Stimulated activated CD4-positive, alpha-beta T cell treated with anti-CD3 and anti-CD28 coated beads, Interleukin-2, amount 100 ng/mL, for 24 hours (primary cell): Measurements from ENCODE around the gene CERS4.
A peak's percentile ranks its signal among the peaks of the same experiment; 100 is the strongest.
"Not testable (repeated sequence)": the region's sequence is repeated elsewhere in the genome, so short reads cannot be mapped to it uniquely, and the experiment has no call there.

ENCODE experiments used
- DNase-seq, 2 donors: peaks; one replicate each; pipeline ENCODE4 v3.0.0-alpha.2; 2020

Gene CERS4

GRCh38 chr19:8210421-8211101, 1.4 kb downstream of the CERS4 start:
- no peak for DNase-seq

DNA sequence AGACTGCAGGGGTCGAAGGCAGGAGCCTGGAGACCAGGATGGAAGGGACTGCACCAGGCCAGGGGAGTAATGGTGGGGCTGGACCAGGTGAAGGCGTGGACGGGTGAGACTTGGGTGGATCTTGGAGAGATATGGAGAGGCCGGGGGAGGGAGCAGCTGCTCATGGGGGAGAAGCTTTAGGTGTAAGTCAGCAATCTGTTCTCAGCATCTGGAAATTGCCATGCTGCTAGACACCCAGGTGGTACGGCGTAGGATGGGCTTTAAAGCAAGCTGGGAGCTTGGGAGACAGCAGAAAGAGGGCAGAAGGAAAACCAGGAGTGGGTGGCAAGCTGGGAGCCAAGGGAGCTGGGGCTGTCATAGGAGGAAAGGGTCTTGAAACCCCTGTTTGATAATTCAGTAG, 3.0 kb downstream of the CERS4 start:
- no peak for DNase-seq

DNA sequence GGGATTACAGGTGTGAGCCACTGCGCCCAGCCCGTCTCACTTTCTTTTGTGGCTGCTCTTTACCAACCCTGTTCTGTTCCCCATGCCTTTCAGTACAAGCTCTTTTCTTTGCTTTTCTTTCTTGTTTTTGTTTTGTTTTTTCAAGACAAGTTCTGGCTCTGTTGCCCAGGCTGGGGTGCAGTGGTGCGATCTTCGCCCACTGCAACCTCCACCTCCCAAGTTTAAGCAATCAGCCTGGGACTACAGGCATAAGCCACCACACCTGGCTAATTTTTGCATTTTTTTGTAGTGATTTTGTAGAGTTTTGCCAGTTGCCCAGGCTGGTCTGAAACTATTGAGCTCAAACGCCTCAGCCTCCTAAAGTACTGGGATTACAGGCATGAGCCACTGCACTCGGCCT, 3.7 kb downstream of the CERS4 start:
- no peak for DNase-seq

- no peak for DNase-seq
Measured at GRCh38 chr19:8213827-8214672, 4.9 kb downstream of the CERS4 start.

DNA sequence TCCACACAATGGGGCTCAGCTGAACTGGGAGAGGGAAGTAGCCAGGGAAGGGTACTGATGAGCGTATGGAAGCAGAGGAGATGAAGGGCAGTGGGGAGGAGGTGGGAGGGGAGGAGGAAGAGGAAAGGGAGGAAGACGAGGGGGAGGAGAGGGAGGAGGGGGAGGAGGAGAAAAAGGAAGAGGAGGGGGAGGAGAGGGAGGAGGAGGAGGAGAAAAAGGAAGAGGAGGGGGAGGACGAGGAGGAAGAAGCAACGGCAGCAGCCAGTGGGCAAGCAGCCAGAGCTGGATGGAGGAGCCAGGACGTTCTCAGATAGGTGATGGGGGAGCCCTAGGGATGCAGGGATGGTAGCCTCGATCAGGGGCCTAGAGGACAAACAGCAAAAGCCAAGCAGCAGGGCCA, 5.6 kb downstream of the CERS4 start:
- no peak for DNase-seq

DNA sequence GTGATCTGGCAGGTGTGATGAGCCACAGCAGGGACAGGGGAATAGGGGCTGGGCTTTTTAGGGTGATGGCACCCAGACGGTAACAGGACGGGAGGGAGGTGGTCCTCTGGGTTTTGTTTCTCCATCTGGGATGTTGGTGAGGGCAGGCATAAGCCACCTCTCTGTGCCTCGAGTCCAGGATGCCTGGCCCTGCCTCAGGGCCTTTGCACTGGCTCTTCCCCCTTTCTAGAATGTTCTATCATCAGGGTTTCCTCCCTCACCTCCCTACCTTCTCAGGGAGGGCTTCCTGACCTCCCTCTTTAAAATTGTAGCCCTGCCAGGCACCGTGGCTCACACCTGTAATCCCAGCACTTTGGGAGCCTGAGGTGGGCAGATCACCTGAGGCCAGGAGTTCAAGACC, 6.6 kb downstream of the CERS4 start:
- DNase-seq: no peak

DNA sequence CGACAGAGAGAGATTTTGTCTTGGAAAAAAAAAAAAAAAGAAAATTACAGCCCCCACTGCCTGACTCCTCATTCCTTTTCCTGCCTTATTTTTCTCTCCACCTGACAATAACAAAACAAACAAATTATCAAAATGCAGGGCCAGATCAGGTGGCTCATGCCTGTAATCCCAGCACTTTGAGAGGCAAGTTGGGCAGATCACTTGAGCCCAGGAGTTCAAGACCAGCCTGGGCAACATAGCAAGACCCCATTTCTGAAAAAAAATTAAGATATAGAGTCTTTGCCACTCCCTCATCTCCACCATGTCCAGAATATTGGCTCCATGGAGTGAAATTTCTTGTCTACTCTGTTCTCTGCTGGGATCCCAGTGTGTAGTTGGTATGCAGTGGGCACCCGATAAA, 7.2 kb downstream of the CERS4 start:
- no peak for DNase-seq

- DNase-seq: not testable (repeated sequence)
Measured at GRCh38 chr19:8218127-8218526, 9.0 kb downstream of the CERS4 start.

- DNase-seq: no peak
Measured at GRCh38 chr19:8220481-8220880, 11.3 kb downstream of the CERS4 start.

DNA sequence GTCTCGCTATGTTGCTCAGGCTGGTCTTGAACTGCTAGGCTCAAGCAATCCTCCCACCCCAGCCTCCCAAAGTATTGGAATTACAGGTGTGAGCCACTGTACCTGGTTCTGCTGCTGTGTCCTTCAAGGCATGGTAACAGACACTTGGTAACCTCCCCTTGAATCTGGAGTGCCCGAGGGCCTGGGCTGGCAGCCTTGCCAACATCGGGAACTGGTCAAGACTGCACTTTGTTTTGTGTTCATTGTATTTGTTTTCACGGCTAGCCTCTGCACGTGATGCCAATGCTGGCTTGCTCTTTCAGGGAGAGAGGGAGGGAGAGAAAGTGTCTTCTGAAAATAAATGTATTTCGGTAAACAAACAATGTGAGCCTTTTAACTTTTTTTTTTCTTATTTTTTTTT, 12.0 kb downstream of the CERS4 start:
- DNase-seq: no peak

DNA sequence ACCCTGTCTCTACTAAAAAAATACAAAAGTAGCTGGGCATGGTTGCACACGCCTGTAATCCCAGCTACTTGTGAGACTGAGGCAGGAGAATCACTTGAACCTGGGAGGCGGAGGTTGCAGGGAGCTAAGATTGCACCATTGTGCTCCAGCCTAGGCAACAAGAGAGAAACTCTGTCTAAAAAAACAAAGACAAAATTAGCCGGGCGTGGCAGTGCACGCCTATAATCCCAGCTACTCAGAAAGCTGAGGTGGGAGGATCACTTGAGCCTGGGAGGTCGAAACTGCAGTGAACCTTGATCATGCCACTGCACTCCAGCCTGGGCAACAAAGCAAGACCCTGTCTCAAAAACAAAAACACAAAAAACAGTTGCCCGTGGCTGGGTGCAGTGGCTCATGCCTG, 14.3 kb downstream of the CERS4 start:
- not testable (repeated sequence) for DNase-seq

DNA sequence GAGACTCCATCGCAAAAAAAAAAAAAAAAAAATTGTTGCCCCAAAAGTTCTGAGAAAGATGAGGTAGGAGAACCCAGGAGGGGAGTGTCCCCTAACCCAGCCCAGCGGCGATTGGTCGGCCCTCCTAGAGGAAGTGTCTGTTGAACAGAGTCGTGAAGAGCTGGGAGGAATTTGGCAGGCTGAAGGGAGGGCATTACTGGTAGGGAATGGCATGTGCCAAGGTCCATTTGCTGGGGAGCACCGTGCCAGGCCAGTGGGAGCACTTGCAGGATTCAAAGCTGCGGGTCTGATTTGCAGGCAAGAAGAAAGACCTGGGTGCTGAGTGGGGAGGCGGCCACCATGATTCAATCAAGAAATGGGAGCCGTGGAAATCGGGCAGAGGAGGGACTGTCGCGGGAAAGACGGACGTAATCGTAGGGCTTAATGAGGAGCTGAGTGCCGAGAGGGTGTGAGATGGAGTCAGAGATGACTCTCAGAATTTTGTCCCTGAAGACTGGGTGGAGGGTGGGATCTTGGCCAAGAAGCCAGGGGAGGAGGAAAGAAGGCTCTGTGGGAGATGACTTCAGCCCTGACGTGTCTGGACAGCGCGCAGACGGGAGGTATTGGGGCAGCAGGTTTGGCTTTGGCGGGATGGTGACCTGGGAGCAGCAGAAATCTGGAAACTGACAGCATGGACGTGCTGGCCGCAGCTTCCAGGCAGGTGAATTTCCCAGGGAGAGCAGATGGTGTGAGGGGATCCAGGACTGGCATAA, 15.4 kb downstream of the CERS4 start:
- DNase-seq: no peak

DNA sequence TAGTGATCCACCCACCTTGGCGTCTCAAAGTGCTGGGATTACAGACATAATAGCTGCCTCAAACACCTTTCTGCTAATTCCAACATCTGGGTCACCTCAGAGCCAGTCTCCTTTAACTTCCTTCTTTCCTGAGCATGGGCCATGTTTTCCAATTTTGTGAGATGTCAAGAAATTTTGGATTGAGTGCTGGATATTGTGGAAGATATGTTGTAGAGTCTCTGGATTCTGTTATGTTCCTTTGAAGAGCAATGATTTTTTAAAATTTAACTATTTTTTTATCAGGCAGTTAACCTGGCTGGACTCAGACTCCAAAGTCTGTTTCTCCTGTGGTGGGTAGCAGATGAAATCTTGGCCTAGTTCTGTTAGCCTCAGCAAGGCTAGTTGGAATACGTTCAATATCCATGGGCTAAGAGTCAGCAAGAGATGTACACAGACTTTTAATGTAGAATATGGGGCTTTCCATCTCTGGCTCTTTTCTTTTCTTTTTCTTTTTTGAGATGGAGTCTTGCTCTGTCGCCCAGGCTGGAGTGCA, 22.0 kb downstream of the CERS4 start:
- no peak for DNase-seq

- DNase-seq: no peak
Measured at GRCh38 chr19:8233370-8233769, 24.2 kb downstream of the CERS4 start.

- no peak for DNase-seq
Measured at GRCh38 chr19:8237026-8237425, 27.9 kb downstream of the CERS4 start.

- DNase-seq: no peak
Measured at GRCh38 chr19:8238251-8238650, 29.1 kb downstream of the CERS4 start.

- no peak for DNase-seq
Measured at GRCh38 chr19:8239528-8240273, 30.5 kb downstream of the CERS4 start.

DNA sequence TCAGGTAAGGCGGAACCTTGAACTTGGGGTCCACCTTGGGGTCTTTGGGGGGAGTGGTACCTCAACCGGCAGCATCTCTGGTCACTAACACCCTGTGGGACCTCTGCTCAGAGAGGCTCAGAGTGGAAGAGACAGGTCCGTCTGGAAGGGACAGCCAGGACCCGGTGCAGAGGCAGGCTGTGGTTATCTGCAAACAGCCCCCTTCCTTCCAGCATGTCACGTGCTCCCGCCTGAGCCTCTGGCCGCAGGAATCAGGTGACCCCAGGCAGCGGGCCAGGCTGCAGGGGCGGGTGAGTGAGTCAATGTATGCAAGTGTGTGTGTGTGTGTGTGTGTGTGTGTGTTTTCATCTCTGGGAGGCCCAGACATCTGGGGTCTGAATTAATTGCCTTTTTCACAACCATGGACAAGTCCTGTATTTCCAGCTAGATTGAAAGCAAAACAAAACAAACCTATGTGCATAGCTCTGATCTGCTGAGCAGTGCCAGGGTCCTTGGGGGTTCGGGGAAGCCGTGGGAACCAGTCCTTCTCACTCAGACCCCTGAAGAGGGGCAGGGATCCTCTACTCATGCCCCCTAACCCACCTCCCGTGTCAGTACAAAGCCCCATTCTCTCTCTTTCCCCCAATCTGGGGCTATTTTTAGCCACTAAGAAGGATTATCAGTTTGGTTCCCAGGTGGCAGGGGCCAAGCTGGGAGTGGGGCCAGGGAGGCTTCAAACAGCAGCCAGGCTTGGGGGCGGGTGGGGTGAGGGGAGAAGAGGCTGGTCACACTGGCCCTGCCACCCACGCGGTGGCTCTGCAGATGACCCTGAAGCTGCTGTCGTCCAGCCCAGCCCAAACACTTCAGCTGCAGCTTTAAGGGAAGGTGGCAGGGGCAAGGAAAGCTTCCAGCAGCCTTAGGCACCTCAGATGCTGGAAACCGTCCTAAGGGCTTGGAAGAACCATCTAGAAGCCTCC, 31.4 kb downstream of the CERS4 start:
- peak; percentile 24 to 43 for DNase-seq

GRCh38 chr19:8241646-8242045, 32.5 kb downstream of the CERS4 start:
- no peak for DNase-seq

DNA sequence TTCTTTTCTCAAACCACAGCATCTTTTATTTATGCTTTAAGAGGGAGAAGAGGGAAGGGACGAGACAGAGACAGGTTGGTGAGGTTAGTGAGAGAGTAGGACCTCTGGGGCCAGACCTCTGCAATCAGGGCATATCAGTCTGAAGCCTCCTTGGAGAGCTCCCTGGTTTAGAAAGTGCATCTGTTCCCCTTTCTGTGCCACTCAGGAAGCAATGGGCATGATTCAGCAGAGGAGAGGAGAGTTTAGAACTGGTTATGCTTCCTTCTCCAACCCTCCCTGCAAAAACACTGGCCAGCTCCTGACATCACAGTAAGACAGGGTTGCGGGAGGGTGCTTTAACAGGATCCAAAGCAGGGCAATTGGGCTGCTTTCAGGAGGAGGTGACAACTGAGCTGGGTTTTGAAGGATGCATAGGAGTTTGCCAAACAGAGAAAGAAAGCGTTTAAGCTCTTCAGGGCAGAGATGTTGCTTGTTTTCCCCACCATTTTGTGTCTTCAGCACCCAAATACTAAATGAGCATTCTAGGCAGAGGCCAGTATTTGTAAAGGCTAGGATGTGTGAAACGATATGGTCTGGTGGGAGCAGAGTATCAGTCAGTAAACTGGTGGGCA, 33.1 kb downstream of the CERS4 start:
- no peak for DNase-seq

- no peak for DNase-seq
Measured at GRCh38 chr19:8243146-8243545, 34.0 kb downstream of the CERS4 start.
